B cell (primary cell): ENCODE measurements around the gene RFXAP. TPM values are rescaled to one million over a fixed set of nuclear protein-coding genes. Genes with fewer than 3 reads are reported as not detected.

ENCODE experiments used
- ATAC-seq: fragments of 200-7000 bp; cut with Tn5 transposase; one replicate; pipeline ENCODE4 v1.10.0; 2021; ENCODE audit warnings: low read depth, mild to moderate bottlenecking, moderate number of reproducible peaks, moderate library complexity
- CTCF ChIA-PET: fragments of 350-600 bp; sonication (Branson Sonifier 250); formaldehyde crosslinking; loops from one replicate; lab custom pipeline; 2021; ENCODE audit warnings: antibody characterized with exemption, inconsistent platforms; lab: Charles Lee
- POLR2A ChIA-PET: fragments of 350-600 bp; sonication (Branson Sonifier 250); formaldehyde crosslinking; loops from one replicate; lab custom pipeline; 2021; ENCODE audit warnings: antibody characterized with exemption; lab: Charles Lee
- DNase-seq: peaks from one replicate; pipeline ENCODE4 v3.0.0; 2013
- H2AFZ ChIP-seq: 2 replicates; pipeline ENCODE4 v1.6.1; 2012; ENCODE audit warnings: mild to moderate bottlenecking, low read depth, low read length; ENCODE audit not compliant: insufficient read depth, poor library complexity, severe bottlenecking
- H3K27ac ChIP-seq, 2 donors: 1 replicate in 1 of 2; 2 replicates in 1 of 2; pipeline ENCODE4 v1.5.1; 2012 to 2013; ENCODE audit warnings: low read length in 2 of 2, mild to moderate bottlenecking in 2 of 2, moderate library complexity in 1 of 2
- H3K27me3 ChIP-seq, 4 experiments: fragments of 200-600 bp in 1 of 4; sonication (generic) in 1 of 4; replicated peaks in 1 of 4; 1 replicate in 2 of 4; 2 replicates in 2 of 4; pipeline versions ENCODE4 v1.6.1 to v1.7.0; 2013 to 2016; ENCODE audit warnings: low read length in 3 of 4, mild to moderate bottlenecking in 2 of 4, mixed read lengths in 1 of 4, moderate library complexity in 1 of 4; ENCODE audit not compliant: insufficient read depth in 4 of 4, control insufficient read depth in 3 of 4; ENCODE audit errors: control extremely low read depth in 1 of 4
- H3K36me3 ChIP-seq, 2 experiments: replicated peaks in 1 of 2; 1 replicate in 1 of 2; 2 replicates in 1 of 2; pipeline versions ENCODE4 v1.6.1 to v1.7.1; 2013; ENCODE audit warnings: low read length in 1 of 2; ENCODE audit not compliant: insufficient read depth in 2 of 2, control insufficient read depth in 1 of 2; ENCODE audit errors: control extremely low read depth in 1 of 2, extremely low read depth in 1 of 2
- H3K4me1 ChIP-seq, 2 donors: fragments of 200-600 bp in 1 of 2; sonication (generic) in 1 of 2; 1 replicate in 1 of 2; 2 replicates in 1 of 2; pipeline versions ENCODE4 v1.5.1 to v1.6.1; 2013 to 2017; ENCODE audit warnings: low read length in 2 of 2; ENCODE audit not compliant: control insufficient read depth in 2 of 2, insufficient read depth in 2 of 2
- H3K4me2 ChIP-seq: replicated peaks from 2 replicates; pipeline ENCODE3; 2012; ENCODE audit warnings: mild to moderate bottlenecking, low read depth, low read length; ENCODE audit not compliant: poor library complexity, severe bottlenecking
- H3K4me3 ChIP-seq, 5 experiments: fragments of 200-600 bp in 1 of 5; sonication (generic) in 1 of 5; 1 replicate in 3 of 5; 2 replicates in 2 of 5; pipeline versions ENCODE4 v1.5.1 to v1.7.0; 2011 to 2016; ENCODE audit warnings: low read length in 4 of 5, mild to moderate bottlenecking in 4 of 5, low read depth in 2 of 5, control low read depth in 1 of 5, moderate library complexity in 1 of 5; ENCODE audit not compliant: insufficient read depth in 1 of 5; ENCODE audit errors: control extremely low read depth in 1 of 5, extremely low read depth in 1 of 5
- H3K79me2 ChIP-seq: fragments of 200-600 bp; sonication (generic); one replicate; pipeline ENCODE4 v1.6.0; 2016; ENCODE audit warnings: low read length; ENCODE audit not compliant: control insufficient read depth, insufficient read depth
- H3K9ac ChIP-seq: fragments of 200-600 bp; sonication (generic); 2 replicates; pipeline ENCODE4 v1.6.1; 2017; ENCODE audit warnings: mild to moderate bottlenecking, low read length, moderate library complexity
- H3K9me3 ChIP-seq, 3 donors: one replicate each; pipeline versions ENCODE4 v1.6.1 to v1.7.1; 2013; ENCODE audit warnings: low read length in 2 of 3; ENCODE audit not compliant: control insufficient read depth in 2 of 3, insufficient read depth in 1 of 3; ENCODE audit errors: control extremely low read depth in 1 of 3
- H4K20me1 ChIP-seq: 2 replicates; pipeline ENCODE4 v1.6.0; 2012; ENCODE audit warnings: mild to moderate bottlenecking, low read length; ENCODE audit not compliant: insufficient read depth, control insufficient read depth, poor library complexity, severe bottlenecking
- H3K27ac Mint-ChIP-seq: one replicate; pipeline ENCODE4 v1.8.0; 2021; ENCODE audit warnings: mixed read lengths
- H3K27me3 Mint-ChIP-seq: one replicate; pipeline ENCODE4 v1.8.0; 2021; ENCODE audit warnings: mixed read lengths
- H3K4me1 Mint-ChIP-seq: one replicate; pipeline ENCODE4 v1.8.0; 2021; ENCODE audit warnings: mixed read lengths
- H3K4me3 Mint-ChIP-seq: one replicate; pipeline ENCODE4 v1.8.0; 2021; ENCODE audit warnings: mixed read lengths
- H3K9me3 Mint-ChIP-seq: one replicate; pipeline ENCODE4 v1.8.0; 2022; ENCODE audit warnings: mixed read lengths; ENCODE audit not compliant: insufficient read depth
- EZH2 ChIP-seq: IDR thresholded peaks from 2 replicates; pipeline ENCODE4 v1.6.1; 2012; ENCODE audit warnings: borderline replicate concordance, low read depth, mild to moderate bottlenecking, moderate library complexity, low read length; ENCODE audit not compliant: insufficient read depth, poor library complexity, severe bottlenecking
- WGBS: methylation state at CpG from one replicate; pipeline ENCODE4 v1.1.5; 2013; ENCODE audit warnings: missing lambda C conversion rate; ENCODE audit not compliant: insufficient coverage; 5-methylcytosine and 5-hydroxymethylcytosine counted together
- intact Hi-C: fragments of 100-400 bp; cut with micrococcal nuclease; formaldehyde crosslinking; loops from one replicate; pipeline ENCODE4 v1.10.0; 2022
- polyA plus RNA-seq: library from polyadenylated mRNA; depleted of rRNA; stranded (reverse); fragments of >200 nt; gene quantifications from 2 replicates; pipeline ENCODE4 v1.2.3, GENCODE V29; 2012
- total RNA-seq, 2 donors: library from RNA; stranded (reverse); fragments of 120-200 nt in 1 of 2; gene quantifications; 1 replicate in 1 of 2; 2 replicates in 1 of 2; pipeline versions ENCODE4 v1.2.3 to v1.2.4, GENCODE V29; 2013 to 2022
- TF ChIP-seq, protein P1 (sequence below): fragments of 200-600 bp; IDR thresholded peaks from one replicate; pipeline ENCODE4 v1.8.0; 2022; ENCODE audit warnings: antibody characterized with exemption, mild to moderate bottlenecking

Gene RFXAP
- total and polyA plus RNA-seq, 2 donors (not counting 1 experiment from before 2014, with no cell fraction given) = 6.6 to 13.5 TPM

DNA sequence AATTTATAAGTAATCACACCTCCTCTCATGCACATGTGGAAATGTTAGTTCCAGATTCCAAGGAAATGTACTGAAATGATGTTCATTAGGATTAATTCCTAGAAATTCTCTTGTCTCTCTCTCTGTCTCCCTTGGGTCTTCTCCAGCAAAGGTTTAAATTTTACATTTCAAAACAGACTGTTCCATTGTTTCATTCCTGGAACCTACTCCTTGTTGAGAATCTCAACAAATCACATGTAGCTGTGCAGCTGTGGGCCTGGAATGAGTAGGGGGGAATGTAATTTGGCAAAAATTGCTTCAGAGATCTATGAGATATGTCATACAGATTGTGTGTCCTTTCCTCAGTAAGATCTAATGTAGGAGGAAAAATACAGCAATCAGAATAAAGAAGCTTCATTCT lies 46.2 kb upstream of the RFXAP start:
- intact Hi-C loops = no loop called here
- CTCF ChIA-PET = no interaction called here
- no peak overlapping the region for H3K27ac Mint-ChIP-seq
- H3K4me2 ChIP-seq = no peak overlapping the region
- H3K27me3 ChIP-seq = peaks cover 0 to 5% (median 3%) of the 10 kb centered on the region in 4 experiments
- no peaks in the 10 kb centered on the region for H4K20me1 ChIP-seq
- no peak for ATAC-seq
- H3K4me3 ChIP-seq = no peak overlapping the region
- H3K4me1 ChIP-seq = no peaks in the 10 kb centered on the region
- POLR2A ChIA-PET = no interaction called here
- peaks cover 26% of the 10 kb centered on the region for H3K27me3 Mint-ChIP-seq
- no peak for DNase-seq
- no peaks in the 10 kb centered on the region for H3K9me3 Mint-ChIP-seq
- no peak overlapping the region for H3K27ac ChIP-seq
- no peak overlapping the region for H3K4me3 Mint-ChIP-seq
- H3K79me2 ChIP-seq = no peaks in the 10 kb centered on the region
- peaks cover 0 to 2% (median 0%) of the 10 kb centered on the region in 3 donors for H3K9me3 ChIP-seq
- no peaks in the 10 kb centered on the region for H3K36me3 ChIP-seq
- no peak overlapping the region for H3K9ac ChIP-seq
- no peak for TF ChIP-seq EZH2
- TF ChIP-seq, protein P1, sequence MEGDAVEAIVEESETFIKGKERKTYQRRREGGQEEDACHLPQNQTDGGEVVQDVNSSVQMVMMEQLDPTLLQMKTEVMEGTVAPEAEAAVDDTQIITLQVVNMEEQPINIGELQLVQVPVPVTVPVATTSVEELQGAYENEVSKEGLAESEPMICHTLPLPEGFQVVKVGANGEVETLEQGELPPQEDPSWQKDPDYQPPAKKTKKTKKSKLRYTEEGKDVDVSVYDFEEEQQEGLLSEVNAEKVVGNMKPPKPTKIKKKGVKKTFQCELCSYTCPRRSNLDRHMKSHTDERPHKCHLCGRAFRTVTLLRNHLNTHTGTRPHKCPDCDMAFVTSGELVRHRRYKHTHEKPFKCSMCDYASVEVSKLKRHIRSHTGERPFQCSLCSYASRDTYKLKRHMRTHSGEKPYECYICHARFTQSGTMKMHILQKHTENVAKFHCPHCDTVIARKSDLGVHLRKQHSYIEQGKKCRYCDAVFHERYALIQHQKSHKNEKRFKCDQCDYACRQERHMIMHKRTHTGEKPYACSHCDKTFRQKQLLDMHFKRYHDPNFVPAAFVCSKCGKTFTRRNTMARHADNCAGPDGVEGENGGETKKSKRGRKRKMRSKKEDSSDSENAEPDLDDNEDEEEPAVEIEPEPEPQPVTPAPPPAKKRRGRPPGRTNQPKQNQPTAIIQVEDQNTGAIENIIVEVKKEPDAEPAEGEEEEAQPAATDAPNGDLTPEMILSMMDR = no peak
- no peaks in the 10 kb centered on the region for H3K4me1 Mint-ChIP-seq
- H2AFZ ChIP-seq = no peak overlapping the region

DNA sequence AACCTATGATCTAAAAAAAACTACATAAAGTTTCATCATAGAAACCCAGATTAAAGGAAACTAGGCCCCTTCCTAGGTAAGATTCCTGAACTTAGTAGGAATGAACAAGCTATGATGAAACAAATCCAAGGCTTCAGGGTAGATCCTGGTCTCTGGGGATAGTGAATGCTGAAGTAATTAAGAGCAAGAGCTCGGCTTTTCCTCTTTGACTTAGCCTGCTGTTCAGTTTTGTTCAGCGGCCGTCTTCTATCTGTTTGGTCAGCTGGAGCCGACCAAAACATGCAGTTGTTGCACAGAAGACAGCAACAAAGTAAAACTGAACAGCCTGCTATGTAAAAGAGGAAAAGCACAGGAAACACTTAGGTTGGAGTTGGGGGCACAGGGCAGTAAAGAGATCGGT lies 44.1 kb upstream of the RFXAP start:
- WGBS = 94% methylated on average over 3 of the region's 5 CpGs

More for the DNA sequence above, 44.1 kb upstream of the RFXAP start:
- H3K4me1 ChIP-seq = no peaks in the 10 kb centered on the region
- no peaks in the 10 kb centered on the region for H3K79me2 ChIP-seq
- H3K36me3 ChIP-seq = no peaks in the 10 kb centered on the region
- peaks cover 0 to 7% (median 5%) of the 10 kb centered on the region in 4 experiments for H3K27me3 ChIP-seq
- intact Hi-C loops = no loop called here
- H3K4me1 Mint-ChIP-seq = no peaks in the 10 kb centered on the region
- ATAC-seq (no peak), DNase-seq (no peak)
- no peak overlapping the region for H3K4me3 Mint-ChIP-seq
- H3K9ac ChIP-seq = no peak overlapping the region
- H3K27me3 Mint-ChIP-seq = peaks cover 35% of the 10 kb centered on the region
- H3K27ac Mint-ChIP-seq = no peak overlapping the region
- no peaks in the 10 kb centered on the region for H4K20me1 ChIP-seq
- POLR2A ChIA-PET = no interaction called here
- TF ChIP-seq, protein P1 = no peak
- no peak for TF ChIP-seq EZH2
- no peak overlapping the region for H2AFZ ChIP-seq
- no peak overlapping the region for H3K4me2 ChIP-seq
- CTCF ChIA-PET = no interaction called here
- no peaks in the 10 kb centered on the region for H3K9me3 Mint-ChIP-seq
- H3K27ac ChIP-seq = no peak overlapping the region
- H3K4me3 ChIP-seq = no peak overlapping the region
- peaks cover 0 to 7% (median 2%) of the 10 kb centered on the region in 3 donors for H3K9me3 ChIP-seq
